Activated CD8-positive, alpha-beta T cell treated with anti-CD3 and anti-CD28 coated beads, Interleukin-2, amount 10 ng/mL, durations not matched to agents 7 days and 5 days (primary cell): ENCODE measurements around the gene NUP153. TPM values are rescaled to one million over a fixed set of nuclear protein-coding genes. Genes with fewer than 3 reads are reported as not detected.

Source experiments
- ATAC-seq: fragments of 150-1000 bp; cut with Tn5 transposase; one replicate; pipeline ENCODE4 v1.10.0; 2021; ENCODE audit warnings: moderate library complexity
- CTCF ChIA-PET: fragments of 350-600 bp; sonication (Branson Sonifier 250); formaldehyde crosslinking; loops from one replicate; lab custom pipeline; 2021; ENCODE audit warnings: antibody characterized with exemption; lab: Charles Lee
- POLR2A ChIA-PET: fragments of 350-600 bp; sonication (Branson Sonifier 250); formaldehyde crosslinking; loops from one replicate; lab custom pipeline; 2021; ENCODE audit warnings: antibody characterized with exemption; lab: Charles Lee
- DNase-seq: peaks from one replicate; pipeline ENCODE4 v3.0.0-alpha.2; 2020
- H3K27ac Mint-ChIP-seq: one replicate; pipeline ENCODE4 v1.8.0; 2021; ENCODE audit warnings: mild to moderate bottlenecking, mixed read lengths
- H3K27me3 Mint-ChIP-seq: one replicate; pipeline ENCODE4 v1.8.0; 2021; ENCODE audit warnings: low read depth, mixed read lengths
- H3K36me3 Mint-ChIP-seq: one replicate; pipeline ENCODE4 v1.8.0; 2021; ENCODE audit warnings: low read depth, mixed read lengths
- H3K4me1 Mint-ChIP-seq: one replicate; pipeline ENCODE4 v1.8.0; 2021; ENCODE audit warnings: low read depth, mixed read lengths
- H3K4me3 Mint-ChIP-seq: one replicate; pipeline ENCODE4 v1.8.0; 2021; ENCODE audit warnings: mild to moderate bottlenecking, mixed read lengths
- H3K9me3 Mint-ChIP-seq: one replicate; pipeline ENCODE4 v1.8.0; 2022; ENCODE audit warnings: mixed read lengths; ENCODE audit not compliant: insufficient read depth
- total RNA-seq, 2 experiments: library from RNA; stranded (reverse); gene quantifications; one replicate each; pipeline ENCODE4 v1.2.3, GENCODE V29; 2021

The NUP153 gene
- total RNA-seq, 2 experiments from 2014 or later = 72.2 to 73.6 TPM

GRCh38 chr6:17687136-17687535 is 19.6 kb downstream of the NUP153 start:
- ChIA-PET CTCF (interaction anchor here (1.2 kb wide), 1 partner anchor 15 kb away, joined by 5 read pairs; no protein-coding TSS in a partner anchor), POLR2A (interaction anchor here (0.7 to 2.9 kb wide), 2 partner anchors 19 to 84 kb away, joined by 3 to 7 read pairs; partner anchors contain the start of gene NUP153)
- no peak overlapping the region for H3K4me3 Mint-ChIP-seq
- no peaks in the 10 kb centered on the region for H3K9me3 Mint-ChIP-seq
- H3K36me3 Mint-ChIP-seq = peaks cover 51% of the 10 kb centered on the region
- DNase-seq (no peak), ATAC-seq (no peak)
- no peaks in the 10 kb centered on the region for H3K27me3 Mint-ChIP-seq
- H3K4me1 Mint-ChIP-seq = peaks cover 33% of the 10 kb centered on the region
- H3K27ac Mint-ChIP-seq = peak overlapping the region; percentile 50

DNA sequence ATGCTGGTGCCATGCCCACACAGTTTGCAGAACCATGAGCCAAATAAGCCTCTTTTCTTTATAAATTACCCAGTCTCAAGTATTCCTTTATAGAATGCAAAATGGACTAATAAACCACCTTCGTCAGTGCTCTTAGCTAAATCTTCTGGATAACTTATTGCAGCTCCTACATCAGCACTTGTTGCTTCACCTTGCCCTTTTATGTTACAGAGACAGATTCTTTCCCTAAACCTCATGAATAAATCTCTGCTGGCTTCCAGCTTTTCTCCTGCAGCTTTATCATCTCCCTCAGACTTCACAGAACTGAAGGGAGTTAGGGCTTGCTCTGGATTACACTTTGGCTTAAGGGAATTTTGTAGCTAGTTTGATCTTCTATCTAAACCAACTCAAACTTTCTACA is 22.6 kb downstream of the NUP153 start:
- Mint-ChIP-seq H3K9me3 (no peaks in the 10 kb centered on the region), H3K4me3 (no peak overlapping the region), H3K4me1 (peaks cover 46% of the 10 kb centered on the region), H3K27ac (no peak overlapping the region), H3K36me3 (peaks cover 66% of the 10 kb centered on the region), H3K27me3 (no peaks in the 10 kb centered on the region)
- DNase-seq = no peak
- ChIA-PET POLR2A (no interaction called here), CTCF (interaction anchor here (0.9 kb wide), 1 partner anchor 120 kb away, joined by 3 read pairs; no protein-coding TSS in a partner anchor)
- no peak for ATAC-seq

GRCh38 chr6:17683428-17683827 is 23.3 kb downstream of the NUP153 start:
- CTCF ChIA-PET = no interaction called here
- H3K9me3 Mint-ChIP-seq = no peaks in the 10 kb centered on the region

DNA sequence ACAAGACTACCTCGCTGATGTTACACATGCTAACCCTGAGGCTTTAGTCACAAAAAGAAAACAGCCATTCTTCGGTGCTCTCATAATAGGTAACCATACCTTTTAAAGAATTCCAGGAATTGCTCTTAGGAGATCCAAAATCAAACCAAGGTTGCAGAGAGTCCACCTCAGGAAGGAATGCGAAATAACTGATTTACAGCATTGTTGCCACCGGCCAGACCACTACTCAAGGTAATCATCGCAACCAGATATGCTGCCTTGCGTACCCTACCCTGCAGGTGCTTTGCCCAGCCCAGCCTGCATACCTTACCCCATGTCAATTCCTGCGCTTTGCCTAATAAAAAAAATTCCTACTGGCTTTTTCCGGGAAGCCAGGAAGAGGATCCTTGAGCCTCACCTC is 27.0 kb downstream of the NUP153 start:
- POLR2A ChIA-PET = no interaction called here
- peaks cover 57% of the 10 kb centered on the region for H3K36me3 Mint-ChIP-seq

More at GRCh38 chr6:17683428-17683827, 23.3 kb downstream of the NUP153 start:
- DNase-seq (no peak), ATAC-seq (no peak)
- no peaks in the 10 kb centered on the region for H3K27me3 Mint-ChIP-seq
- peaks cover 65% of the 10 kb centered on the region for H3K36me3 Mint-ChIP-seq
- H3K4me3 Mint-ChIP-seq = no peak overlapping the region
- peaks cover 46% of the 10 kb centered on the region for H3K4me1 Mint-ChIP-seq
- H3K27ac Mint-ChIP-seq = no peak overlapping the region
- POLR2A ChIA-PET = no interaction called here

DNA sequence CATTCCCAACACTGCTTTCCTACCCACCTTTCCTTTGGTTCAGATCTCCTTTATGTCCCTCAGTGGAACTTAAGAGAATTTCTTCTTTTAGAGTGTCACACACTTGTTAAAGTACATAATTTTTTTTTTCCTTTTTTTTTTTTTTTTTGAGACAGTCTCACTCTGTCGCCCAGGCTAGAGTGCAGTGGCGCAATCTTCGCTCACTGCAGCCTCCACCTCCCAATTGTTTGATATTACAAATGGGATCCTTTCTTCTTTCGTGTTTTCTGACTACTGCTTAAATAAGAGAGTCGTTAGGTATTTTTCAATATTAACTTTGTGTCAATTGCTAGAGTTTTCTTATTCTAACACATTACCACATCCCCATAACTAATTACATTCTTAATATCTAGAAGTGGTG is 29.1 kb downstream of the NUP153 start:
- ATAC-seq = no peak
- peaks cover 52% of the 10 kb centered on the region for H3K36me3 Mint-ChIP-seq
- no peak for DNase-seq
- H3K27ac Mint-ChIP-seq = no peak overlapping the region
- POLR2A ChIA-PET = no interaction called here
- no peaks in the 10 kb centered on the region for H3K9me3 Mint-ChIP-seq
- H3K4me1 Mint-ChIP-seq = peaks cover 41% of the 10 kb centered on the region
- CTCF ChIA-PET = no interaction called here
- no peaks in the 10 kb centered on the region for H3K27me3 Mint-ChIP-seq
- H3K4me3 Mint-ChIP-seq = no peak overlapping the region

More for the DNA sequence above, 27.0 kb downstream of the NUP153 start:
- peaks cover 50% of the 10 kb centered on the region for H3K4me1 Mint-ChIP-seq
- CTCF ChIA-PET = interaction anchor here (1.8 kb wide), 1 partner anchor 22 kb away, joined by 10 read pairs; no protein-coding TSS in a partner anchor
- ATAC-seq (no peak), DNase-seq (no peak)
- no peak overlapping the region for H3K4me3 Mint-ChIP-seq
- no peaks in the 10 kb centered on the region for H3K27me3 Mint-ChIP-seq
- H3K9me3 Mint-ChIP-seq = no peaks in the 10 kb centered on the region
- no peak overlapping the region for H3K27ac Mint-ChIP-seq

DNA sequence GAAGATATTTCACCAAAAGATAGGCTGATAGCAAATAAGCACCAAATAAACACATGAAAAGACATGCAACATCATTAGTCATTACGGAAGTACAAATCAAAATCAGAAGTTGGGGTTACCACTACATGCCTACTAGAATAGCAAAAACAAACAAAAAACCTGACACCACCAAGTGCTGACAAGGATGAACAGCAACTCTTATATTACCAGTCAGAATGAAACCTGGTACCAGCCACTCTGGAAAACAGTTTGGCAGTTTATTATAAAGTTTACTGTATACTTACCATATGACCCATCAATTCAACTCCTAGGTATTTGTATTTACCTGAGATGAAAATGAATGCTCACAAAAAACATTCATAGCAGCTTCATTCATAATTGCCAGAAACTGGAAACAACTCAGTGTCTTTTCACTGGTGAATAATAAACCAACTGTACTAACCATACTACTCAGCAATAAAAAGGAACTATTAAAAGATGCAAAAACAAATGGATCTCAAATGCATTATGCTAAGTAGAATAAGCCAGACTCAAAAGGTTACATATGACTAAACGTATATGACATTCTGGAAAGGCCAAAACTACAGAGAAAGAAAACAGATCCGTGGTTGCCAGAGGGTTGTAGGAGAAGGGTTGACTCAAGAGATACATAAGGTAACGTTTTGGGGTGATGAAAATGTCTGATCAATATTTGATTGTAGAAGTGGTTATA is 33.0 kb downstream of the NUP153 start:
- ATAC-seq = peak; percentile 76
- peaks cover 61% of the 10 kb centered on the region for H3K36me3 Mint-ChIP-seq
- CTCF ChIA-PET = interaction anchor here (3.0 to 3.8 kb wide), 2 partner anchors 18 to 130 kb away, joined by 11 read pairs; no protein-coding TSS in a partner anchor
- no peaks in the 10 kb centered on the region for H3K9me3 Mint-ChIP-seq
- no peaks in the 10 kb centered on the region for H3K27me3 Mint-ChIP-seq
- H3K4me3 Mint-ChIP-seq = no peak overlapping the region
- POLR2A ChIA-PET = interaction anchor here (1.0 kb wide), 1 partner anchor 34 kb away, joined by 4 read pairs; the partner anchor contains the start of gene NUP153
- peaks cover 20% of the 10 kb centered on the region for H3K4me1 Mint-ChIP-seq
- H3K27ac Mint-ChIP-seq = peak overlapping the region; percentile 28
- DNase-seq = no peak

DNA sequence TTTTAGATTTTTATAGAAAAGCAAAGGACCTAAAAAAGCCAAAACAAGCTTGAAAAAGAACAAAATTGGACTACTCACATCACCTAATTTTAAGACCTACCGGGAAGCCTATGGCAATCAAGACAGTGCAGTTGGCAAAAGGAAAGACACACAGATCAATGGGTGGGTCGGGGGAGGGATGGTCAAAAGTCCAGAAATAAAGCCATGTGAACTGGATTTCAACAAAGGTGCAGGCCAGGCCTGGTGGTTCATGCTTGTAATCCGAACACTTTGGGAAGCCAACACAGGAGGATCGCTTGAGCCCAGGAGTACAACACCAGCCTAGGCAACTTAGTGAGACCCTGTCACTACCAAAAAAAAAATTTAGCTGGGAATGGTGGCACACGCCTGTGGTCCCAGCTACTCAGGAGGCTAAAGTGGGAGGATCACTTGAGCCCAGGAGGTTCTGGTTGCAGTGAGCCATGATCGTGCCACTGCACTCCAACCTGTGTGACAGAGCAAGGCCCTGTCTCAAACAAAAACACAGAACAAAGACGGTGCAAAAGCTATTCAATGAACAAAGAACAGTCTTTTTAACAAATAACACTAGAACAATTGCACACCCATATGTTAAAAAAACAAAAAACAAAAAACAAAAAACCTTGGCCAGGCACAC is 34.5 kb downstream of the NUP153 start:
- DNase-seq (no peak), ATAC-seq (no peak)
- no peaks in the 10 kb centered on the region for H3K27me3 Mint-ChIP-seq
- no peaks in the 10 kb centered on the region for H3K9me3 Mint-ChIP-seq
- no peak overlapping the region for H3K4me3 Mint-ChIP-seq
- POLR2A ChIA-PET = interaction anchor here (0.9 kb wide), 1 partner anchor 71 kb away, joined by 3 read pairs; no protein-coding TSS in a partner anchor
- CTCF ChIA-PET = interaction anchor here (0.9 kb wide), 1 partner anchor 10 kb away, joined by 3 read pairs; no protein-coding TSS in a partner anchor
- peaks cover 68% of the 10 kb centered on the region for H3K36me3 Mint-ChIP-seq
- H3K4me1 Mint-ChIP-seq = peaks cover 9% of the 10 kb centered on the region
- no peak overlapping the region for H3K27ac Mint-ChIP-seq

GRCh38 chr6:17666646-17667045 is 40.1 kb downstream of the NUP153 start:
- Mint-ChIP-seq H3K36me3 (peaks cover 73% of the 10 kb centered on the region), H3K27me3 (no peaks in the 10 kb centered on the region), H3K4me3 (no peak overlapping the region), H3K9me3 (no peaks in the 10 kb centered on the region), H3K4me1 (peaks cover 35% of the 10 kb centered on the region), H3K27ac (peak overlapping the region; percentile 17)
- no peak for ATAC-seq
- ChIA-PET CTCF (interaction anchor here (1.2 to 1.7 kb wide), 2 partner anchors 35 to 149 kb away, joined by 3 to 6 read pairs; no protein-coding TSS in a partner anchor), POLR2A (interaction anchor here (1.6 kb wide), 1 partner anchor 40 kb away, joined by 6 read pairs; the partner anchor contains the start of gene NUP153)
- DNase-seq = no peak

GRCh38 chr6:17665132-17665531 is 41.6 kb downstream of the NUP153 start:
- ChIA-PET CTCF (interaction anchor here (0.9 kb wide), 1 partner anchor 11 kb away, joined by 3 read pairs; no protein-coding TSS in a partner anchor), POLR2A (no interaction called here)
- H3K27me3 Mint-ChIP-seq = no peaks in the 10 kb centered on the region
- peak overlapping the region; percentile 74 for H3K27ac Mint-ChIP-seq
- H3K4me1 Mint-ChIP-seq = peaks cover 35% of the 10 kb centered on the region
- DNase-seq = no peak
- peaks cover 70% of the 10 kb centered on the region for H3K36me3 Mint-ChIP-seq
- no peak for ATAC-seq
- no peaks in the 10 kb centered on the region for H3K9me3 Mint-ChIP-seq
- H3K4me3 Mint-ChIP-seq = no peak overlapping the region

- Mint-ChIP-seq H3K4me1 (peaks cover 38% of the 10 kb centered on the region), H3K27me3 (no peaks in the 10 kb centered on the region), H3K27ac (no peak overlapping the region), H3K36me3 (peaks cover 67% of the 10 kb centered on the region), H3K9me3 (no peaks in the 10 kb centered on the region), H3K4me3 (no peak overlapping the region)
- ATAC-seq (no peak), DNase-seq (no peak)
- POLR2A ChIA-PET = no interaction called here
- CTCF ChIA-PET = no interaction called here
These were observed 43.5 kb downstream of the NUP153 start for GRCh38 chr6:17663226-17663625.

DNA sequence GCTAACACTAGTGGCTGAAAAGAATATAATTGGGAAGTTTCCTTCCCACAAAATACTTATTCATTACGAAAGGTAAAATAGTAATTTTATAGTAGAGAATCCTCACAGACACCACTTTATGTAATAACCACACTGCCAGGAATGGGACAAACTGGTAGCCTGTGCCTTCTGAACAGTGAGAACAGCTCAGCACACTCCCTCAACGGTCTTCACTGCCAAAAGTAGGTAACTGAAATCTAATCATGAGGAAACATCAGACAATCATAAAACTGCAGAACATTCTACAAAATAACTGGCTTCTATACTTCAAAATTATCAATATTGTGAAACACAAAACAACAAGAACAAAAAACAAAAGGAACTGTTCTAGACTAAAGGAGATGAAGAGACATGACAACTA is 44.1 kb downstream of the NUP153 start:
- no peak for DNase-seq
- peaks cover 38% of the 10 kb centered on the region for H3K4me1 Mint-ChIP-seq
- no peaks in the 10 kb centered on the region for H3K27me3 Mint-ChIP-seq
- POLR2A ChIA-PET = no interaction called here
- no peak overlapping the region for H3K4me3 Mint-ChIP-seq
- no peak overlapping the region for H3K27ac Mint-ChIP-seq
- CTCF ChIA-PET = interaction anchor here (0.7 to 1.1 kb wide), 2 partner anchors 9 to 47 kb away, joined by 3 read pairs; no protein-coding TSS in a partner anchor
- H3K36me3 Mint-ChIP-seq = peaks cover 68% of the 10 kb centered on the region
- ATAC-seq = no peak
- H3K9me3 Mint-ChIP-seq = no peaks in the 10 kb centered on the region
